Dermis microvascular lymphatic vessel endothelial cell (primary cell): ENCODE measurements around the gene CYP4A11. TPM values are rescaled to one million over a fixed set of nuclear protein-coding genes. Genes with fewer than 3 reads are reported as not detected.
"Not testable (repeated sequence)": the region's sequence is repeated elsewhere in the genome, so short reads cannot be mapped to it uniquely, and the experiment has no call there.

Experiments
- DNase-seq, 2 donors: peaks; one replicate each; pipeline versions ENCODE4 v3.0.0 to v3.0.0-alpha.2; 2010; ENCODE audit warnings: low read depth in 2 of 2
- total RNA-seq: library from RNA; depleted of rRNA; stranded (reverse); fragments of >200 nt; gene quantifications from 2 replicates; pipeline ENCODE4 v1.2.1, GENCODE V29; 2014

Gene CYP4A11
- total RNA-seq = not detected in 2 replicates

GRCh38 chr1:46941135-46941694 lies at the start of gene CYP4A11:
CYP4A11 (minus strand) TSS chr1:46941476; CDS start chr1:46941433, 43 bp downstream.
- DNase-seq = no peak

- DNase-seq = not testable (repeated sequence)
These were observed 49.3 kb upstream of the CYP4A11 start for GRCh38 chr1:46990541-46990940.

GRCh38 chr1:46983830-46984586 lies 42.7 kb upstream of the CYP4A11 start:
- DNase-seq = no peak

GRCh38 chr1:46983166-46983829 lies 42.0 kb upstream of the CYP4A11 start:
- DNase-seq = no peak

GRCh38 chr1:46969014-46969619 lies 27.8 kb upstream of the CYP4A11 start:
- DNase-seq = no peak

GRCh38 chr1:46962272-46962671 lies 21.0 kb upstream of the CYP4A11 start:
- not testable (repeated sequence) for DNase-seq

- no peak for DNase-seq
These were observed 19.9 kb upstream of the CYP4A11 start for GRCh38 chr1:46961066-46961758.

- no peak for DNase-seq
These were observed 19.0 kb upstream of the CYP4A11 start for GRCh38 chr1:46960250-46960649.

- not testable (repeated sequence) for DNase-seq
These were observed 13.8 kb upstream of the CYP4A11 start for GRCh38 chr1:46955116-46955515.

- DNase-seq = not testable (repeated sequence)
These were observed 12.6 kb upstream of the CYP4A11 start for GRCh38 chr1:46953847-46954246.

- DNase-seq = not testable (repeated sequence)
These were observed 8.1 kb upstream of the CYP4A11 start for GRCh38 chr1:46949417-46949666.

GRCh38 chr1:46948629-46949416 lies 7.5 kb upstream of the CYP4A11 start:
- DNase-seq = no peak

GRCh38 chr1:46947706-46948105 lies 6.4 kb upstream of the CYP4A11 start:
- not testable (repeated sequence) for DNase-seq

- DNase-seq = no peak
These were observed 810 bp upstream of the CYP4A11 start for GRCh38 chr1:46942086-46942485.

GRCh38 chr1:46940307-46940706 lies 969 bp downstream of the CYP4A11 start:
- no peak for DNase-seq

- no peak for DNase-seq
These were observed 4.0 kb downstream of the CYP4A11 start for GRCh38 chr1:46937270-46937669.

- no peak for DNase-seq
These were observed 4.5 kb downstream of the CYP4A11 start for GRCh38 chr1:46936788-46937187.

- peak; percentile 4 to 30 for DNase-seq
These were observed 6.4 kb downstream of the CYP4A11 start for GRCh38 chr1:46934852-46935251.

- DNase-seq = not testable (repeated sequence)
These were observed 9.3 kb downstream of the CYP4A11 start for GRCh38 chr1:46932020-46932419.

- no peak for DNase-seq
These were observed 10.1 kb downstream of the CYP4A11 start for GRCh38 chr1:46931151-46931550.

GRCh38 chr1:46927249-46927835 lies 13.9 kb downstream of the CYP4A11 start:
- no peak for DNase-seq
